Upper lobe of left lung (tissue), 6 donors: Measurements from ENCODE around the gene FLCN. TPM values are rescaled to one million over a fixed set of nuclear protein-coding genes. Genes with fewer than 3 reads are reported as not detected.
A peak's percentile ranks its signal among the peaks of the same experiment; 100 is the strongest.

Experiments used
- ATAC-seq, 2 donors: fragments of 200-7000 bp; cut with Tn5 transposase; one replicate each; pipeline ENCODE4 v1.9.1; 2022; ENCODE audit warnings: mild to moderate bottlenecking in 2 of 2, moderate library complexity in 2 of 2; ENCODE audit not compliant: low FRiP score in 2 of 2
- DNase-seq, 2 donors: peaks; one replicate each; pipeline ENCODE4 v3.0.0-alpha.2; 2019 to 2020
- H3K27ac ChIP-seq, 4 donors: fragments of 200-600 bp; sonication (generic); one replicate each; pipeline ENCODE4 v1.5.1; 2016 to 2019
- H3K27me3 ChIP-seq, 4 donors: fragments of 200-600 bp; sonication (generic); one replicate each; pipeline ENCODE4 v1.5.1; 2017 to 2019
- H3K36me3 ChIP-seq, 4 donors: fragments of 200-600 bp; sonication (generic); one replicate each; pipeline ENCODE4 v1.5.1; 2016 to 2019
- H3K4me1 ChIP-seq, 4 donors: fragments of 200-600 bp; sonication (generic); one replicate each; pipeline ENCODE4 v1.5.1; 2018 to 2019
- H3K4me3 ChIP-seq, 4 donors: fragments of 200-600 bp; sonication (generic); one replicate each; pipeline ENCODE4 v1.5.1; 2017 to 2019; ENCODE audit warnings: mild to moderate bottlenecking in 2 of 4, moderate library complexity in 1 of 4
- H3K9me3 ChIP-seq, 4 donors: fragments of 200-600 bp; sonication (generic); one replicate each; pipeline ENCODE4 v1.5.1; 2018 to 2019
- CTCF ChIP-seq, 6 experiments: fragments of 450-650 bp in 4 of 6; fragments of 200-600 bp in 2 of 6; sonication (generic) in 2 of 6; IDR thresholded peaks; one replicate each; pipeline ENCODE4 v1.5.1; 2016 to 2019; ENCODE audit warnings: antibody characterized with exemption in 6 of 6
- EP300 ChIP-seq, 4 donors: sonication (generic); formaldehyde crosslinking; IDR thresholded peaks; one replicate each; pipeline ENCODE4 v1.5.1; 2017; ENCODE audit warnings: antibody characterized with exemption in 4 of 4, control low read depth in 2 of 4
- POLR2A ChIP-seq, 4 donors: fragments of 450-650 bp; IDR thresholded peaks; one replicate each; pipeline ENCODE4 v1.5.1; 2016 to 2017; ENCODE audit warnings: antibody characterized with exemption in 4 of 4, mild to moderate bottlenecking in 2 of 4
- POLR2AphosphoS5 ChIP-seq, 2 donors: sonication (generic); formaldehyde crosslinking; IDR thresholded peaks; one replicate each; pipeline ENCODE4 v1.5.1; 2017; ENCODE audit warnings: antibody characterized with exemption in 2 of 2
- WGBS, 2 donors: methylation state at CpG; one replicate each; pipeline ENCODE4 v1.1.5; 2017 to 2018; 5-methylcytosine and 5-hydroxymethylcytosine counted together
- total RNA-seq, 6 donors: library from RNA; depleted of rRNA in 4 of 6; stranded (reverse); fragments of >200 nt in 4 of 6; gene quantifications; one replicate each; pipeline versions ENCODE4 v1.1.0 to v1.2.1, GENCODE V29; 2016 to 2021
- donor health status: DM: no; HTN: no; CAD: no; lungs with moderate emphysema.
- donor health status: DM: no; HTN: yes; CAD: no; lungs with severe emphysema.

Gene FLCN
- total RNA-seq, 6 donors from 2014 or later = 62.3 to 420 (median 103) TPM

DNA sequence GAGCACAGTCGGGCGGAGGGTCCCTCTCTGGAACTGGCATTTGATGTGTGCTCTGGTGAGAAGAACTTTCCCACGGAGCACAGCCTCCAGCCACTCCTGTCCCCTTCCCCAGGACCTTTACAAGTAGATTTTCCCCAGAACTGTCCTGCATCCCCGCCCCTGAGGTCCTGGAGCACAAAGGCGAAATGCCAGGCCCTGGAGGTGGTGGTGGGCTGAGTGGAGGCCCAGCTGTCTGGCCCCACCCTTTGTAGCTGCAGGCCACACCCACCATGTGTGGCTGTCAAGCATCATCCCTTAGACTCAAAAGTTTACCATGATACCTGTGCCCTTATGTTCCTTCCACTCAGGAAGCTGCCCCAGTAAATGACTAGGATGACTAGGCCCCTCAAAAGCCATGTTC, 68.6 kb downstream of the FLCN start:
- Histone ChIP-seq H3K4me3 (no peak overlapping the region), H3K4me1 (peaks cover 18 to 28% (median 24%) of the 10 kb centered on the region in 4 donors), H3K9me3 (no peaks in the 10 kb centered on the region), H3K36me3 (peaks cover 11 to 92% (median 67%) of the 10 kb centered on the region in 4 donors), H3K27me3 (no peaks in the 10 kb centered on the region), H3K27ac (no peak overlapping the region)
- ATAC-seq (no peak), DNase-seq (no peak)
- WGBS, 2 donors = 80 to 95% methylated on average over 2 to 5 of the region's 5 CpGs
- TF ChIP-seq CTCF (IDR thresholded peaks at IDR 0.05) = no peak
- TF ChIP-seq POLR2A (IDR thresholded peaks at IDR 0.05) = no peak
- TF ChIP-seq EP300 (IDR thresholded peaks at IDR 0.05) = no peak
- no peak for TF ChIP-seq POLR2AphosphoS5 (IDR thresholded peaks at IDR 0.05)

- TF ChIP-seq POLR2A (IDR thresholded peaks at IDR 0.05) (no peak), EP300 (IDR thresholded peaks at IDR 0.05) (no peak), POLR2AphosphoS5 (IDR thresholded peaks at IDR 0.05) (no peak), CTCF (IDR thresholded peaks at IDR 0.05) (no peak)
- DNase-seq (no peak), ATAC-seq (no peak)
- Histone ChIP-seq H3K27me3 (no peaks in the 10 kb centered on the region), H3K9me3 (no peaks in the 10 kb centered on the region), H3K27ac (no peak overlapping the region), H3K36me3 (peaks cover 11 to 92% (median 66%) of the 10 kb centered on the region in 4 donors), H3K4me3 (no peak overlapping the region), H3K4me1 (peaks cover 18 to 26% (median 23%) of the 10 kb centered on the region in 4 donors)
- WGBS, 2 donors = 91 to 93% methylated on average over 7 to 10 of the region's 10 CpGs
These were observed 69.0 kb downstream of the FLCN start for GRCh38 chr17:17167986-17168385.

- Histone ChIP-seq H3K4me1 (peaks cover 17 to 21% (median 19%) of the 10 kb centered on the region in 4 donors), H3K36me3 (peaks cover 11 to 92% (median 65%) of the 10 kb centered on the region in 4 donors), H3K9me3 (no peaks in the 10 kb centered on the region), H3K4me3 (no peak overlapping the region), H3K27me3 (no peaks in the 10 kb centered on the region), H3K27ac (no peak overlapping the region)
- DNase-seq (no peak), ATAC-seq (no peak)
- WGBS, 2 donors = 95 to 100% methylated on average over 5 to 10 of the region's 10 CpGs
- TF ChIP-seq EP300 (IDR thresholded peaks at IDR 0.05) (no peak), POLR2AphosphoS5 (IDR thresholded peaks at IDR 0.05) (no peak), CTCF (IDR thresholded peaks at IDR 0.05) (no peak), POLR2A (IDR thresholded peaks at IDR 0.05) (no peak)
These were observed 69.6 kb downstream of the FLCN start for GRCh38 chr17:17167356-17167755.

DNA sequence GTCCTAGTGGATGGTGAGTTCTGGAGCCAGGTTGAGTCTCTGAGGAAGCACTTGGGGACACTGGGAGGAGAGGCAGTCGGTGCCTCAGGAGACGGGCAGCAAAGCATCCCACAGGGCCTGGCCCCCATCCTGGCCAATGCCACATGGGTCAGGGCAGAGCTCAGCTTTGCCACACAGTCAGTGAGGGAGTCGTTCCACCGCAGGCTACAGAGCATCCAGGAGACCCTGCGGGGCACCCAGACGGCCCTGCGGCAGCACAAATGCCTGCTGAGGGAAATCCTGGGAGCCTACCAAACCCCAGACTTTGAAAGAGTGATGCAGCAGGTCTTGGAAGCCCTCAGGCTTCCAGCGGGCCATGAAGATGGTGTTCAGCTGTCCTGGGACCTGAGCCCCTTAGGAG, 70.5 kb downstream of the FLCN start:
- ATAC-seq = no peak
- 97% methylated on average over 8 of the region's 8 CpGs; no CpG with 5 or more reads in 1 of the 2 donors for WGBS, 2 donors

More for the DNA sequence above, 70.5 kb downstream of the FLCN start:
- Histone ChIP-seq H3K4me1 (peaks cover 11 to 14% (median 12%) of the 10 kb centered on the region in 4 donors), H3K27me3 (no peaks in the 10 kb centered on the region), H3K27ac (no peak overlapping the region), H3K4me3 (no peak overlapping the region), H3K9me3 (no peaks in the 10 kb centered on the region), H3K36me3 (peaks cover 17 to 92% (median 66%) of the 10 kb centered on the region in 4 donors)
- TF ChIP-seq EP300 (IDR thresholded peaks at IDR 0.05) (no peak), POLR2A (IDR thresholded peaks at IDR 0.05) (no peak), POLR2AphosphoS5 (IDR thresholded peaks at IDR 0.05) (no peak), CTCF (IDR thresholded peaks at IDR 0.05) (no peak)
- peak in 1 of 2 donors; percentile 52 for DNase-seq
